Peyer's patch (tissue), 4 donors: Measurements from ENCODE around the gene PDE6A. TPM values are rescaled to one million over a fixed set of nuclear protein-coding genes. Genes with fewer than 3 reads are reported as not detected.

Experiments
- DNase-seq, 3 donors: peaks; one replicate each; pipeline ENCODE4 v3.0.0-alpha.2; 2017 to 2019
- H3K27ac ChIP-seq, 4 donors: fragments of 200-600 bp; sonication (generic); one replicate each; pipeline ENCODE4 v1.5.1; 2016 to 2019
- H3K27me3 ChIP-seq, 2 donors: fragments of 200-600 bp; sonication (generic); one replicate each; pipeline ENCODE4 v1.5.1; 2019
- H3K36me3 ChIP-seq, 3 donors: fragments of 200-600 bp; sonication (generic); one replicate each; pipeline ENCODE4 v1.5.1; 2016 to 2019
- H3K4me1 ChIP-seq, 4 donors: fragments of 200-600 bp; sonication (generic); one replicate each; pipeline ENCODE4 v1.5.1; 2016 to 2019
- H3K4me3 ChIP-seq, 4 donors: fragments of 200-600 bp; sonication (generic); 1 replicate in 3 of 4; 2 replicates in 1 of 4; pipeline ENCODE4 v1.5.1; 2016 to 2019; ENCODE audit warnings: mild to moderate bottlenecking in 1 of 4
- H3K9me3 ChIP-seq, 4 donors: fragments of 200-600 bp; sonication (generic); one replicate each; pipeline ENCODE4 v1.5.1; 2016 to 2019; ENCODE audit warnings: mild to moderate bottlenecking in 1 of 4
- POLR2A ChIP-seq, 2 donors: fragments of 450-650 bp; IDR thresholded peaks; one replicate each; pipeline ENCODE4 v1.5.1; 2017; ENCODE audit warnings: antibody characterized with exemption in 2 of 2, mild to moderate bottlenecking in 2 of 2, moderate library complexity in 2 of 2
- total RNA-seq, 4 donors: library from RNA; depleted of rRNA; stranded (reverse); fragments of >200 nt; gene quantifications; one replicate each; pipeline ENCODE4 v1.1.0, GENCODE V29; 2016
- TF ChIP-seq, protein P1 (sequence below), 6 experiments: fragments of 450-650 bp in 4 of 6; fragments of 200-600 bp in 2 of 6; sonication (generic) in 1 of 6; IDR thresholded peaks; one replicate each; pipeline ENCODE4 v1.5.1; 2017 to 2019; ENCODE audit warnings: antibody characterized with exemption in 6 of 6, mild to moderate bottlenecking in 3 of 6, moderate library complexity in 1 of 6

Gene PDE6A
- total RNA-seq: not detected

DNA sequence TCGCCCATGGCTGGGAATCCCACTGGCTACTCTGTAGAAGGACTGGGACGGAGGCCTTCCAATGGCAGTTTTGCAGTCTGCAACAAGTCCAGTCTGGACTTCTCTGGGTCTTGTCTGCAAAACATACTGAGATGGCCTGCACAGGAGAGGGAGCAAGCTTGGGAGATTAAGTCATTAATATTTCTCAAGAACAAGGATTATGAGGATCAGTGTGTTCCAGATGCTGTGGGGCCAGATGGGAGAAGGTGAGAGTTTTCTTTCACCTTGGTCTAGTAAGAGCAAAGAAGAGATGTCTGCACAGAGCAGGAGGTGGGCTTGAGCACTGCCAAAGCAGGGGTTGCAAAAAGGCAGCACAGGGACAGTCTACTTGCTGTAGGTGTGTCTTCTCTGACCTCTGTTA lies at the start of gene PDE6A:
Gene PDE6A (minus strand): TSS at position 128 of the 400 bp plus-strand sequence. CDS start 120 bp downstream, at position 8.
- peaks cover 0 to 25% (median 4%) of the 10 kb centered on the region in 4 donors for H3K4me1 ChIP-seq
- H3K36me3 ChIP-seq: no peaks in the 10 kb centered on the region
- H3K4me3 ChIP-seq: no peak within 1 kb of the TSS
- DNase-seq: no peak
- H3K27me3 ChIP-seq: no peaks in the 10 kb centered on the region
- no peaks in the 10 kb centered on the region for H3K9me3 ChIP-seq
- peak within 1 kb of the TSS in 3 of 4 donors; percentile 7 to 49 (median 24) for H3K27ac ChIP-seq
- TF ChIP-seq POLR2A (IDR thresholded peaks at IDR 0.05): no peak
- TF ChIP-seq, protein P1, sequence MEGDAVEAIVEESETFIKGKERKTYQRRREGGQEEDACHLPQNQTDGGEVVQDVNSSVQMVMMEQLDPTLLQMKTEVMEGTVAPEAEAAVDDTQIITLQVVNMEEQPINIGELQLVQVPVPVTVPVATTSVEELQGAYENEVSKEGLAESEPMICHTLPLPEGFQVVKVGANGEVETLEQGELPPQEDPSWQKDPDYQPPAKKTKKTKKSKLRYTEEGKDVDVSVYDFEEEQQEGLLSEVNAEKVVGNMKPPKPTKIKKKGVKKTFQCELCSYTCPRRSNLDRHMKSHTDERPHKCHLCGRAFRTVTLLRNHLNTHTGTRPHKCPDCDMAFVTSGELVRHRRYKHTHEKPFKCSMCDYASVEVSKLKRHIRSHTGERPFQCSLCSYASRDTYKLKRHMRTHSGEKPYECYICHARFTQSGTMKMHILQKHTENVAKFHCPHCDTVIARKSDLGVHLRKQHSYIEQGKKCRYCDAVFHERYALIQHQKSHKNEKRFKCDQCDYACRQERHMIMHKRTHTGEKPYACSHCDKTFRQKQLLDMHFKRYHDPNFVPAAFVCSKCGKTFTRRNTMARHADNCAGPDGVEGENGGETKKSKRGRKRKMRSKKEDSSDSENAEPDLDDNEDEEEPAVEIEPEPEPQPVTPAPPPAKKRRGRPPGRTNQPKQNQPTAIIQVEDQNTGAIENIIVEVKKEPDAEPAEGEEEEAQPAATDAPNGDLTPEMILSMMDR (IDR thresholded peaks at IDR 0.05): no peak

DNA sequence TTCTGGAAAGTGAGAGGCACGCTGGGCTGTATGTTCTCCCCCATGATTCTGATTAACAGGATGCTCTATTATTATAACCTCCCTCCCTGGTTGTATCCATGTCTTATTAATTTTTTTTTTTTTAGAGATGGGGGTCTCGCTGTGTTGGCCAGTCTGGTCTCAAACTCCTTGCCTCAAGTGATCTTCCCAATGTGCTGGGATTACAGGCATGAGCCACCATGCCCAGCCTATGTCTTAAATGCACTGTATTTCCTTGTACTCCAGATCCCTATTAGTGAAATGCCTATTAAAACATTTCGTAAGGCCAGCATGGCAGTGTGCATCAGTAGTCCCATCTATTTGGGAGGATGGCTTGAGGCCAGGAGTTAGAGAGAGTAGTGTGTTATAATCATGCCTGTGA lies 48.9 kb upstream of the PDE6A start:
- TF ChIP-seq POLR2A (IDR thresholded peaks at IDR 0.05): no peak
- TF ChIP-seq, protein P1 (IDR thresholded peaks at IDR 0.05): no peak
- no peak for DNase-seq
- H3K9me3 ChIP-seq: no peaks in the 10 kb centered on the region
- no peak overlapping the region for H3K27ac ChIP-seq
- no peak overlapping the region for H3K4me3 ChIP-seq
- no peaks in the 10 kb centered on the region for H3K27me3 ChIP-seq
- peaks cover 0 to 4% (median 0%) of the 10 kb centered on the region in 4 donors for H3K4me1 ChIP-seq
- H3K36me3 ChIP-seq: peaks cover 0 to 4% (median 0%) of the 10 kb centered on the region in 3 donors

GRCh38 chr5:149990518-149991376 lies 46.2 kb upstream of the PDE6A start:
- no peak for TF ChIP-seq POLR2A (IDR thresholded peaks at IDR 0.05)
- TF ChIP-seq, protein P1 (IDR thresholded peaks at IDR 0.05): peak; percentile 76 to 99 (median 96)
- DNase-seq: peak; percentile 70 to 92 (median 78)

GRCh38 chr5:149988126-149988525 lies 43.5 kb upstream of the PDE6A start:
- no peaks in the 10 kb centered on the region for H3K27me3 ChIP-seq
- peaks cover 0 to 4% (median 0%) of the 10 kb centered on the region in 4 donors for H3K4me1 ChIP-seq
- H3K27ac ChIP-seq: no peak overlapping the region
- H3K4me3 ChIP-seq: no peak overlapping the region
- peaks cover 0 to 17% (median 0%) of the 10 kb centered on the region in 3 donors for H3K36me3 ChIP-seq
- TF ChIP-seq POLR2A (IDR thresholded peaks at IDR 0.05): no peak
- TF ChIP-seq, protein P1 (IDR thresholded peaks at IDR 0.05): no peak
- DNase-seq: no peak
- no peaks in the 10 kb centered on the region for H3K9me3 ChIP-seq

More at GRCh38 chr5:149990518-149991376, 46.2 kb upstream of the PDE6A start:
- peaks cover 0 to 4% (median 0%) of the 10 kb centered on the region in 3 donors for H3K36me3 ChIP-seq
- no peaks in the 10 kb centered on the region for H3K27me3 ChIP-seq
- no peak overlapping the region for H3K4me3 ChIP-seq
- no peak overlapping the region for H3K27ac ChIP-seq
- H3K9me3 ChIP-seq: no peaks in the 10 kb centered on the region
- H3K4me1 ChIP-seq: peaks cover 0 to 4% (median 0%) of the 10 kb centered on the region in 4 donors

DNA sequence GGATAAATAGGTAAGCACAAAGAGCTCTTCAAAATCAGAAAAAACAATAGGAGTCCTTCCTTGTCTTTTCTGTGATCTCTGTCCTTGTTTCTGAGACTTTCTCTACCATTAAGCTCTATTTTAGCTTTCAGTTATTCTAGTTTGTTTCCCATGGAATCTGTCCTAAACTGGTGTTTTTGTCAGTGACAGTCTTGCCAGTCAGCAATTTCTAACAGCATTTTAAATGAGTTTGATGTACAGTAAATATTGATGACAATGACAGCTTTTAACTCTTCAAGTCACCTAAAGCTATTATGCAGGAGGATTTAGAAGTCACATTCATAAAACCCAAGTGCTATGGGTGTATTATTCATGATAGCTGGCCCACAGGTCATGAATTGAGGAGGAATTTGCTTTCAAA lies 37.9 kb upstream of the PDE6A start:
- H3K27ac ChIP-seq: no peak overlapping the region
- H3K27me3 ChIP-seq: no peaks in the 10 kb centered on the region
- H3K36me3 ChIP-seq: peaks cover 0 to 56% (median 0%) of the 10 kb centered on the region in 3 donors
- no peaks in the 10 kb centered on the region for H3K9me3 ChIP-seq
- H3K4me1 ChIP-seq: no peaks in the 10 kb centered on the region
- TF ChIP-seq, protein P1 (IDR thresholded peaks at IDR 0.05): no peak
- no peak for TF ChIP-seq POLR2A (IDR thresholded peaks at IDR 0.05)
- DNase-seq: no peak
- H3K4me3 ChIP-seq: no peak overlapping the region
